H4 (cell line): ENCODE data around the gene SAE1. TPM values are rescaled to one million over a fixed set of nuclear protein-coding genes. Genes with fewer than 3 reads are reported as not detected.

Source experiments
- DNase-seq: peaks from one replicate; pipeline ENCODE4 v3.0.0-alpha.2; 2015; ENCODE audit warnings: low spot score
- total RNA-seq: library from RNA; depleted of rRNA; stranded (reverse); fragments of >200 nt; shearing (Covaris generic); gene quantifications from 2 replicates; pipeline ENCODE4 v1.2.3, GENCODE V29; 2014

Gene SAE1
- total RNA-seq, 1 experiment from 2014 or later: 362 TPM

DNA sequence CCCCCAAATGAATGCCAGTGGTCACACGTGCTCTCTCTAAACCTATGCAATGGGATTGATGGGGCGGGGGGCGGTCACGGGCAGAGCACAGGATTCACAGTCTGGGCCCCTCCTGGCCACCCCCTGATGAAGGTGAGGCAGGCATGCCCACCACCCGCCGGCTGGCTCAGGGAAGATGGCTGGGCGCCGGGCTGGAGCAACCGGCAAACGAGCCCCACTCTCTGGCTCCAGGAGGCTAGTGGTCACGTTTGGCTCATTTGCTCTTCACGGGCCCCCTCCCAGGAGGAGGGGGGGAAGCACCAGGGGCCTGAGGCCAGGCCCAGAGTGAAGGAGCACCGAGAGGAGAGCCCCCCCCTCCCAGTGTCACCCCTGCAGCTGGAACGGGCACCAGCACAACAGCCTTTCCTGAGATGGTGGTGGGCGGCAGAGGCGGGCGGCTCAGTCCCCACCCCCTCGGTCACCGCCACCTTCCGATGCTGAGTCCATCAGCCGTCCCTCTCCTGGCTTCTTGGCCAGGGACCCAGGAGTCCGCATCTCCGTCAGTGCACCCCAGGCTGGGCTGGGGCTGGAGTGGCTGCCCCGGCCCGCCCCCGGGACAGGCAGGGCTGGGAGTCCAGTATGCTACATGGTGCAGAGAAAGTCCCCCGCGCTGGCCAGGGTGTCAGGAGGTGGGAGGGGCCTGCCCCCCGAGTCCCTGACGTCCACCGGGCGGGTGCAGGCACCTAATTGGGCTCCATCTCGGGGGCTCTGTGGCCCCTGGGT is 90.6 kb downstream of the SAE1 start:
- DNase-seq: no peak

DNA sequence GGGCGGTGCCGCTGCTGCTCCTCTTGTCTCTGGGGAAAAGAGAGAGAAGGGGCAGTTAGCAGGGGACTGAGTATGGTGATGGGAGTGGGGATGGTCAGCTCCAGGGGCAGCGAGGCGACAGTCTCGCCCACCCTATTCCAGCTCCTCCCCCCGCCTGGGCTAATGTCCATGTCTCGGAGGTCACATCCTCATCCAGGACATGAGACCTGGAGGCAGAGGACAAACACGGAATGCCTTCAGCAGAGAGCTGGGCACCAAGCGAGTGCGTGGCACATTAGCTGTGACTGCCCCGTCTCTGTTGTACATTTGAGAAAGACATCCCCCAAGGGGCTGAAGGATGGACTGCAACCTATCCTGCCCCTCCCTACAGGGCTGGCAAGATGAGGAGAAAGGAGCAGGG is 91.3 kb downstream of the SAE1 start:
- no peak for DNase-seq

GRCh38 chr19:47225746-47226425 is 95.3 kb downstream of the SAE1 start:
- peak; percentile 82 for DNase-seq

DNA sequence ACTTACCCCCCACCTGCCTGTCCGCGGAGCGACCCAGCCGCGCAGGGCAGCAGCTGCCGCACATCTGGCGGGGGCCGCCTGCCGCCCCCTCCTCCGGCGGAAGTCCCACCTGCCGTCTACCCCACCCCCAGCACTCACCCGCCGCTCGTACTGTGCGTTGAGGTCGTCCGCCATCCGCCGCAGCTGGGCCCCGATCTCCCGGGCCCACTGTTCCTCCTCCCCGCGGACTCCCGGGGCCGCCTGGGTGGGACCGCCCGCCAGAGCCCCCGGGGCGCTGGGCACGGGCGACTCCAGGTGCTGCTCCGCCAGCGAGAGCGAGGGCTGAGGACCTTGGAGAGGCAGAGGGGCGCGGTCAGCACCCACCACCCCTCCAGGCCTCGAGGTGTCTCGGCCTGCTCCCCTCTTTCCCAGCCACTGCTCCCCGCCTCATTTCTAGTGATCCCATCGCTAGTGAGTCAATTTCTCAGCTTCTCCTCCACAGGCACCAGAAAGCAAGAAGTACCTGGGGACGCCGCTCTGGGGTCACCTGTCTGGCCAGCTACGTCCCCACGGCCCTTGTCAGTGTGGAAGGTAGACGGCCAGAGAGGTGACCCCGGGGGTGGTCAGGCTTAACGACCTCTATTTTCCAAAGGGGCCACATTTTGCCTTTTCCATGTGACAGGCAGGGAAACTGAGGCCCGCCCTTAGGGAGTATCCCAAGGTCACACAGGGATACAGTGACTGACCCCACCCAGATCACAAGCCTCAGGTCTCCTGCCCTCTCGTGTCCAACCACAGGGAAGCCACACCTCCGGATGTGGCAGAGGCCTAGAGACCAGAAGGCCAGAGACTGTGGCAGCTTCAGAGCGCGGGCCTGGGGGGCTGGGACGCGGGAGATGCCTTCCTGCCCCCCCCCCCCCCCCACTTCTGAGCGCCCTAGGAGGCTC is 96.1 kb downstream of the SAE1 start:
- peak; percentile 93 for DNase-seq

- DNase-seq: peak; percentile 98
Measured at GRCh38 chr19:47227352-47228167, 96.9 kb downstream of the SAE1 start.

DNA sequence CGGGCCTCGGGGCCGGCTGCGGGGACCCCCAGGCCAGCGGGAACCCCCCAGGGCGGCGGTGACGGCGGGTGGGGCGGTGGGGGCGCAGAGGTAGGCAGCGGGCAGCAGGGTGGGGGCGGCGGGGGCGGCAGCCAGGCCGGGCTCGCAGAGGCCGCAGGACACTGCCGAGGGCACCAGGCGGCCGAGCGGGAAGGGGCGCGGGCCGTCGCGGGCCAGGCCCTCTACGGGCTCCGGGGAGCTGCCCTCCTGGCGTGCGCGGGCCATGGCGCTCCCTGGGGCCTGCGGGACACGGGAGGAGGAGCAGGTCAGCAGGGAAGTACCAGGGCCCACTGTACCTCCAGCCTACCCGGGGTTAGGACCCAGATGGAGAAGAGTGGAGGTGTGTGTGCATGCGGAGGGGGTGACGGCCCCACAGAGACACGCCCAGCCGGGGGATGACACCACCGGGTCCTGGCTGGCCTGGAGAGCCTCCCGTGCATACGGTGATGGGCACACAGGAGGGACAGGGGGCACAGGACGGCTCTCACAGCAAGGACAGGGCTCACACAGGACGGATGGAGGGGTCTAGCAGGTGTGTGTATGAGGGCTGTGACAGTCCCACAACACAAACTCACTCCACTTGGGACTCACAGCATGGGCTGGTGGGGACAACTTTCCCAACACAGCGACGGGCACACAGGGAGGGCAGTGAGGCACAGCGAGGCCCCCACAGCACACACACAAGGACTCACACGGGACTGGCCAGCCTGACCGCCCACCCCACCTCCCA is 97.7 kb downstream of the SAE1 start:
- peak; percentile 56 for DNase-seq

- DNase-seq: no peak
Measured at GRCh38 chr19:47228937-47229675, 98.5 kb downstream of the SAE1 start.

DNA sequence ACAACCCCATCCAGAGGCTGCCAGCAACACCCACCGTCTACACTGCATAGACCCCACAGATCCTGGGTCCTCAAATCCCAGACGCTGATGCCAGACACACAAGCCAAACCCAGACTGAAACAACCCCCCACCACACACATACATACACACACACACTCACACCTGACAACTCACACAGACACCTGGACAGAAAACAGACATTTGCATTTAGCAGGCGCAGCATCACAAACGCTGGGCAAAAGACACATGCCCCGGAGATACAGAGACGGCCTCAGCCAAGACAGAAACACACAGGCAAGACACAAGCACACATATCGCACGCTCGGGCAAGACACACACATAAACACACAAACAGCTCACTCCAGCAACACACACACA is 99.0 kb downstream of the SAE1 start:
- no peak for DNase-seq

GRCh38 chr19:47230054-47230920 is 99.7 kb downstream of the SAE1 start:
- DNase-seq: no peak

DNA sequence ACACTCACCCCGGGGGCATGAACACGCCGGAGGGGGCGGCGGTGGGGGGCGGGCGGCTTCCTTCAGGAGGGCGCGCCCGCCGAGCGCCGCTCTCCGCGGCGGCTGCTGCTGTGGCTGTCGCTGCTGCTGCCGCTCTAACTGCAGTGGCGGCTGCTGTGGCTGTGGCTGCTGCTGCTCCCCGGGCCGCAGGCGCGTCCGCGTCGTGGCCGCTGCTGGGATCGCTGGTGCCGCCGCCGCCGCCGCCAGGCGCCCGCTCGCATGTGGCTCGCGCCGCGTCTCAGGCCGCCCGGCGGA is 100.2 kb downstream of the SAE1 start, which contains the start of gene BBC3:
Gene BBC3, minus strand, starts transcription at position 279 of the 294 bp plus-strand sequence. CDS start 2,768 bp downstream, outside the sequence.
- no peak for DNase-seq

- DNase-seq: peak; percentile 61
Measured at GRCh38 chr19:47231215-47232054, 100.8 kb downstream of the SAE1 start.

GRCh38 chr19:47232422-47233211 is 102.0 kb downstream of the SAE1 start:
- peak; percentile 81 for DNase-seq

- DNase-seq: no peak
Measured at GRCh38 chr19:47236072-47236675, 105.5 kb downstream of the SAE1 start.

DNA sequence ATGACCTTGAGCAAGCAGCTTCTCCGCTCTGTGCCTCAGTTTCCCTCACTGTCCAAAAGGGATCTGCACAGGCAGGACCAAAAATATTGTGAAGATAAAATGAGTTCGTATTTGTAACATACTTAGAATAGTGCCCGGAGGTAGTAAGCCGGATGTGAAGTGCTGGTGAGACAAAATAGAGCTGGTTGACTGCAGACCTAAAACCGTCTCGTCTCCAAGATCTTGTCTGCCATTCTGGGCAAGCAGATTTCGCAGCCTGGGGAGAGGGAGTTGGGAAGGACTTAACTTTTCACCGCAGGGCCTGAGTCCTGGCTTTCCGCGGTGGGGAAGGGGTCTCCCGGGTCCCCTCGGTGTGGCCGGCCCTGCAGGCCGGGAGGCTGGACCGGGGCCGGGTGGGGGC is 108.5 kb downstream of the SAE1 start:
- DNase-seq: no peak

DNA sequence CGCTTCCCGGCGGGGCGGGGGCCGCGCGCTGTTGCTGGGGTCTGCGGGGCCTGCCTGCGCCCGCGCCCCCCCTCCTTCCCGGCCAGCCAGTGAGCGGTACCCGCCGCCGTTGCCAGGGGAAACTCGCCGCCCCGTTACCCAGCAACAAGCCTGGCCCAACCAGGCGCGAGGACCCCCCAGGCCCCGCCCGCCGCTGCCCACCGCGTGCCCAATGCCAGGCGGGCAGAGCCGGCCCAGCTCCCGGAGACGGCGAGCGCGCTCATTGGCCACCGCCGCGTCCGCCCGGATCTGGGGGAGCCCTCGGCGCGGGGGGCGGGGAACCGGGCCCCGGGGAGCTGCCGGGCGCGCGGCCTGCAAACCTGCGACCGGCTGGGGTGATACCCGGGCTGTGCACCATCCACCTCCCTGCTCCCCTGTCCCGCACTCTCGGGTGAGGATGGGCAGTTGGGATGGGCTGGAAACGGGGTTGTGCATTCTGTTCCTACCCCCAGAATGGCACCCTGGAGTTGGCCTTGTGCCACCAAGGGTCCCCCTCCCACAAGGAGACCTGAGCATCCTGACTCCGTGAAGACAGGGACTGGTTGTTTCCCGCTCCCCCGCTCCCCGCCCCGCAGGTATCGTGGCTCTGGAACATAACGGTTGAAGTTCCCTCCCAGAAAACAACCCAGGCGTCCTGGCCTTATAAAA is 109.1 kb downstream of the SAE1 start:
- no peak for DNase-seq

GRCh38 chr19:47240556-47240955 is 109.9 kb downstream of the SAE1 start:
- DNase-seq: no peak
